ENCODE measurements around the gene NOTCH1. TPM values are rescaled to one million over a fixed set of nuclear protein-coding genes. Genes with fewer than 3 reads are reported as not detected.

NOTCH1 gene
- total and polyA plus RNA-seq, 2 of the 13 experiments (the other 11 are each of a cell fraction or from before 2014, with no cell fraction given) = 0.09 to 0.35 TPM

DNA sequence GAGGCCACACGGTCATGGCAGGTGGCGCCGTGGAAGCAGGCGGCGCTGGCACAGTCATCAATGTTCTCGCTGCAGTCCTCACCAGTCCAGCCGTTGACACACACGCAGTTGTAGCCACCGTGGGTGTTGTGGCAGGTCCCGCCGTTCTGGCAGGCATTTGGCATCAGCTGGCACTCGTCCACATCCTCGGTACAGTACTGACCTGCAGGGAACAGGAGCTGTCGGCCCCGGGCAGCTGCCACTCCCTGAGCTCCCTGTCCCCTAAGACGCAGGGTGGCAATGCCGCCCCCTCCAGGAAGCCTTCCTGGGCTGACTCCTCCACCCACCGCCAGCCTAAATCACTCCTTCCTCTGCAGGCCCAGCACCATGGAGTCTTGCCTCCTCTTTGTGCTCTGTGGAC is 27.2 kb downstream of the NOTCH1 start:
- POLR2A ChIA-PET = interaction anchor here (0.5 kb wide), 1 partner anchor 272 kb away, joined by 3 read pairs; no protein-coding TSS in a partner anchor
- no peak for ATAC-seq
- TF ChIP-seq ZBTB26 (CRISPR knock-in tag; IDR thresholded peaks at IDR 0.05; ENCODE audit: borderline replicate concordance) (no peak), ZFP36 (IDR thresholded peaks at IDR 0.05; ENCODE audit: borderline replicate concordance, low read depth, low read length, partially characterized antibody) (peak; percentile 78), ZSCAN31 (CRISPR knock-in tag; IDR thresholded peaks at IDR 0.05; ENCODE audit: low read depth) (no peak), STAG1 (CRISPR knock-in tag; IDR thresholded peaks at IDR 0.05) (no peak), ZMYM3 (CRISPR knock-in tag; IDR thresholded peaks at IDR 0.05) (peak; percentile 56; the same call in 1 of the 2 replicates), ZNF318 (CRISPR knock-in tag; IDR thresholded peaks at IDR 0.05) (no peak), NFYC (CRISPR knock-in tag; IDR thresholded peaks at IDR 0.05) (no peak), CAMTA2 (CRISPR knock-in tag; IDR thresholded peaks at IDR 0.05; ENCODE audit: borderline replicate concordance) (no peak), ZSCAN22 (CRISPR knock-in tag; IDR thresholded peaks at IDR 0.05) (no peak), ASH2L (IDR thresholded peaks at IDR 0.05; ENCODE audit: insufficient read length, low read depth, low read length) (no peak), ZNF720 (CRISPR knock-in tag; IDR thresholded peaks at IDR 0.05) (no peak), NKX3-1 (CRISPR knock-in tag; IDR thresholded peaks at IDR 0.05) (no peak), POLR2AphosphoS2 (IDR thresholded peaks at IDR 0.05; ENCODE audit: low read depth, low read length) (no peak)
- TF ChIP-seq, protein P1, sequence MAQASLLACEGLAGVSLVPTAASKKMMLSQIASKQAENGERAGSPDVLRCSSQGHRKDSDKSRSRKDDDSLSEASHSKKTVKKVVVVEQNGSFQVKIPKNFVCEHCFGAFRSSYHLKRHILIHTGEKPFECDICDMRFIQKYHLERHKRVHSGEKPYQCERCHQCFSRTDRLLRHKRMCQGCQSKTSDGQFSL (CRISPR knock-in tag; IDR thresholded peaks at IDR 0.05) = no peak
- TF ChIP-seq, protein P2, sequence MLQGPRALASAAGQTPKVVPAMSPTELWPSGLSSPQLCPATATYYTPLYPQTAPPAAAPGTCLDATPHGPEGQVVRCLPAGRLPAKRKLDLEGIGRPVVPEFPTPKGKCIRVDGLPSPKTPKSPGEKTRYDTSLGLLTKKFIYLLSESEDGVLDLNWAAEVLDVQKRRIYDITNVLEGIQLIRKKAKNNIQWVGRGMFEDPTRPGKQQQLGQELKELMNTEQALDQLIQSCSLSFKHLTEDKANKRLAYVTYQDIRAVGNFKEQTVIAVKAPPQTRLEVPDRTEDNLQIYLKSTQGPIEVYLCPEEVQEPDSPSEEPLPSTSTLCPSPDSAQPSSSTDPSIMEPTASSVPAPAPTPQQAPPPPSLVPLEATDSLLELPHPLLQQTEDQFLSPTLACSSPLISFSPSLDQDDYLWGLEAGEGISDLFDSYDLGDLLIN (CRISPR knock-in tag; IDR thresholded peaks at IDR 0.05; ENCODE audit: borderline replicate concordance) = no peak

More for the DNA sequence above, 27.2 kb downstream of the NOTCH1 start:
- Histone ChIP-seq H3K4me3 (replicated peaks in 1 of 3; ENCODE audit: insufficient read depth in 1 of 3, low read depth in 2 of 3, low read length in 3 of 3) (no peak overlapping the region), H2AFZ (ENCODE audit: low read length) (no peak overlapping the region), H4K20me1 (ENCODE audit: insufficient read depth, low read length) (no peaks in the 10 kb centered on the region), H3K4me2 (ENCODE audit: low read depth, low read length) (no peak overlapping the region), H3K36me3 (replicated peaks in 1 of 2; ENCODE audit: control insufficient read depth in 1 of 2, insufficient read depth in 2 of 2, low read length in 2 of 2) (no peaks in the 10 kb centered on the region), H3K9ac (ENCODE audit: insufficient read depth, low read depth, low read length) (no peak overlapping the region), H3K27me3 (ENCODE audit: control insufficient read depth in 1 of 2, insufficient read depth in 2 of 2, low read length in 2 of 2) (no peaks in the 10 kb centered on the region), H3K79me2 (ENCODE audit: insufficient read depth, low read length) (no peaks in the 10 kb centered on the region), H3K27ac (ENCODE audit: extremely low read length, insufficient read depth, low read length) (no peak overlapping the region), H3K4me1 (ENCODE audit: insufficient read depth, low read length) (peaks cover 38% of the 10 kb centered on the region), H3K9me3 (ENCODE audit: low read length) (no peaks in the 10 kb centered on the region)
- intact Hi-C loops (cut with micrococcal nuclease; ENCODE audit: unreplicated experiment) (no loop called here), in situ Hi-C loops (cut with HindIII; ENCODE audit: extremely low pct_ligation_motif_present, low pct_unique_long_range_greater_than_20kb) (no loop called here)
- no peak for DNase-seq (ENCODE audit: low spot score)
- BruUV-seq (replicated peaks) = no TSS peak
- 100% methylated on average over 2 of the region's 18 CpGs for WGBS (ENCODE audit: low lambda C conversion rate)
- CTCF ChIA-PET (ENCODE audit: low intra/inter-chr PET ratio, low total read pairs) = no interaction called here
- FAIRE-seq = no peak
